ENCODE data around the gene KIDINS220. TPM values are rescaled to one million over a fixed set of nuclear protein-coding genes. Genes with fewer than 3 reads are reported as not detected.

Gene KIDINS220
- total RNA-seq, 1 experiment from 2014 or later = 29.3 TPM

GRCh38 chr2:8839189-8839965 is 2.0 kb upstream of the KIDINS220 start:
- H4K91ac ChIP-seq (ENCODE audit: insufficient read length, low read depth, low read length) = no peak overlapping the region
- H3K36me3 Mint-ChIP-seq (ENCODE audit: insufficient read depth in 1 of 3, low read depth in 3 of 3) = no peaks in the 10 kb centered on the region
- no peak overlapping the region for H2BK20ac ChIP-seq (ENCODE audit: low read depth, low read length, poor library complexity, severe bottlenecking)
- H3K4me3 Mint-ChIP-seq = no peak overlapping the region
- H3K27ac ChIP-seq (ENCODE audit: insufficient read length, low read depth, low read length) = no peak overlapping the region
- no peak overlapping the region for H4K5ac ChIP-seq (ENCODE audit: insufficient read length, low read depth, low read length)
- no peak overlapping the region for H2BK15ac ChIP-seq (ENCODE audit: low read depth, low read length)
- H3K27me3 ChIP-seq (ENCODE audit: insufficient read depth, low read length) = no peaks in the 10 kb centered on the region
- no peak overlapping the region for H3K4me2 ChIP-seq (ENCODE audit: insufficient read depth, insufficient read length, low read length)
- no peak for TF ChIP-seq CTCF (conservative IDR thresholded peaks at IDR 0.05)
- no peak for DNase-seq
- H3K14ac ChIP-seq (ENCODE audit: insufficient read depth, low read length) = no peak overlapping the region
- no peak overlapping the region for H2BK5ac ChIP-seq (ENCODE audit: insufficient read length, low read length)
- H3K79me2 ChIP-seq (ENCODE audit: insufficient read depth, low read length) = no peaks in the 10 kb centered on the region
- H3K9me3 ChIP-seq (ENCODE audit: control insufficient read depth, low read depth, low read length) = no peaks in the 10 kb centered on the region
- H2BK12ac ChIP-seq (ENCODE audit: insufficient read length, low read depth, low read length) = no peak overlapping the region
- peaks cover 3% of the 10 kb centered on the region; the same call in 1 of the 2 replicates for H3K27me3 Mint-ChIP-seq (ENCODE audit: low read depth)
- no peak overlapping the region for H3K18ac ChIP-seq (ENCODE audit: insufficient read length, low read depth, low read length)
- H3K23me2 ChIP-seq (ENCODE audit: insufficient read length, low read depth, low read length, poor library complexity, severe bottlenecking) = peaks cover 5% of the 10 kb centered on the region
- no CpG with 5 or more reads among the region's 5 CpGs for whole genome bisulfite sequencing (ENCODE audit: extremely low coverage, insufficient read length, low lambda C conversion rate)
- H4K8ac ChIP-seq (replicated peaks; ENCODE audit: insufficient read length, low read depth, low read length) = no peak overlapping the region
- no peak overlapping the region for H2AFZ ChIP-seq (ENCODE audit: low read length)
- H3K4me1 ChIP-seq (ENCODE audit: insufficient read depth, low read length) = 0 out of 2 replicates have a peak, but pooled peaks cover 2% of the 10 kb centered on the region
- H3K56ac ChIP-seq (ENCODE audit: insufficient read length, low read depth, low read length) = no peak overlapping the region
- H3K27ac Mint-ChIP-seq = no peak overlapping the region
- H3K4me1 Mint-ChIP-seq = peaks cover 9 to 14% of the 10 kb centered on the region in 2 experiments
- H3K23ac ChIP-seq (ENCODE audit: insufficient read length, low read depth, low read length) = no peak overlapping the region
- no peak overlapping the region for H2AK5ac ChIP-seq (ENCODE audit: insufficient read length, low read length)
- no peak overlapping the region for H2BK120ac ChIP-seq (ENCODE audit: low read depth, low read length, poor library complexity, severe bottlenecking)
- no peaks in the 10 kb centered on the region for H3K9me3 Mint-ChIP-seq
- no peak overlapping the region for H3K4ac ChIP-seq (ENCODE audit: low read depth, low read length)
- H4K20me1 ChIP-seq (ENCODE audit: control insufficient read depth, insufficient read depth, insufficient read length) = no peaks in the 10 kb centered on the region
- H3T11ph ChIP-seq (ENCODE audit: low read length) = no peak overlapping the region
- H3K79me1 ChIP-seq (ENCODE audit: insufficient read depth, low read depth, low read length, poor library complexity, severe bottlenecking) = no peaks in the 10 kb centered on the region
- H3K9ac ChIP-seq (ENCODE audit: extremely low read depth, insufficient read length, low read length) = no peak overlapping the region
